OCI-LY7 (cell line): Measurements from ENCODE around the gene PLA2G4D.

Source experiments
- CTCF ChIP-seq: fragments of 200-600 bp; sonication (generic); conservative IDR thresholded peaks from 2 replicates; pipeline ENCODE4 v1.5.1; 2014; ENCODE audit warnings: mild to moderate bottlenecking, antibody characterized with exemption, low read length, moderate library complexity, mixed read lengths
- EZH2phosphoT487 ChIP-seq: fragments of 200-600 bp; sonication (generic); IDR thresholded peaks from 2 replicates; pipeline ENCODE4 v1.6.1; 2018; ENCODE audit warnings: low read depth, borderline replicate concordance, mild to moderate bottlenecking, mixed run types, antibody characterized with exemption, low read length, moderate library complexity, mixed read lengths

- no peak for TF ChIP-seq CTCF
- no peak for TF ChIP-seq EZH2phosphoT487
Observed at GRCh38 chr15:42071717-42072116, 22.6 kb downstream of the PLA2G4D start.
